Embryonic facial prominence (tissue), 1 donor: ENCODE results near the gene C9orf50.

Experiments
- DNase-seq: peaks from one replicate; pipeline ENCODE4 v3.0.0-alpha.2; 2016; ENCODE audit errors: extremely low spot score

C9orf50 gene

GRCh38 chr9:129591916-129592315 is 29.0 kb downstream of the C9orf50 start:
- DNase-seq = no peak

- DNase-seq = no peak
Measured at GRCh38 chr9:129590466-129590865, 30.4 kb downstream of the C9orf50 start.

- DNase-seq = no peak
Measured at GRCh38 chr9:129587487-129588262, 33.2 kb downstream of the C9orf50 start.

- DNase-seq = no peak
Measured at GRCh38 chr9:129586685-129587084, 34.2 kb downstream of the C9orf50 start.

- no peak for DNase-seq
Measured at GRCh38 chr9:129586245-129586644, 34.7 kb downstream of the C9orf50 start.

GRCh38 chr9:129585352-129585751 is 35.5 kb downstream of the C9orf50 start:
- DNase-seq = no peak

GRCh38 chr9:129584136-129584535 is 36.8 kb downstream of the C9orf50 start:
- DNase-seq = no peak

- no peak for DNase-seq
Measured at GRCh38 chr9:129583308-129584038, 37.4 kb downstream of the C9orf50 start.

GRCh38 chr9:129582855-129583254 is 38.0 kb downstream of the C9orf50 start:
- no peak for DNase-seq

GRCh38 chr9:129581505-129582189 is 39.3 kb downstream of the C9orf50 start:
- DNase-seq = no peak

GRCh38 chr9:129580211-129580915 is 40.5 kb downstream of the C9orf50 start:
- DNase-seq = no peak

GRCh38 chr9:129579294-129579693 is 41.6 kb downstream of the C9orf50 start:
- DNase-seq = no peak

GRCh38 chr9:129576546-129577543 is 44.1 kb downstream of the C9orf50 start:
- DNase-seq = no peak

- no peak for DNase-seq
Measured at GRCh38 chr9:129575818-129576217, 45.1 kb downstream of the C9orf50 start.

GRCh38 chr9:129574911-129575585 is 45.9 kb downstream of the C9orf50 start:
- no peak for DNase-seq

- DNase-seq = no peak
Measured at GRCh38 chr9:129573977-129574376, 46.9 kb downstream of the C9orf50 start.

- no peak for DNase-seq
Measured at GRCh38 chr9:129572517-129572916, 48.4 kb downstream of the C9orf50 start.

GRCh38 chr9:129572052-129572425 is 48.9 kb downstream of the C9orf50 start:
- DNase-seq = no peak

GRCh38 chr9:129571298-129572051 is 49.4 kb downstream of the C9orf50 start:
- DNase-seq = no peak
